Measurements from ENCODE around the gene WBP11. TPM values are rescaled to one million over a fixed set of nuclear protein-coding genes. Genes with fewer than 3 reads are reported as not detected.

Gene WBP11
- total RNA-seq, 1 experiment from 2014 or later = 67.4 TPM

DNA sequence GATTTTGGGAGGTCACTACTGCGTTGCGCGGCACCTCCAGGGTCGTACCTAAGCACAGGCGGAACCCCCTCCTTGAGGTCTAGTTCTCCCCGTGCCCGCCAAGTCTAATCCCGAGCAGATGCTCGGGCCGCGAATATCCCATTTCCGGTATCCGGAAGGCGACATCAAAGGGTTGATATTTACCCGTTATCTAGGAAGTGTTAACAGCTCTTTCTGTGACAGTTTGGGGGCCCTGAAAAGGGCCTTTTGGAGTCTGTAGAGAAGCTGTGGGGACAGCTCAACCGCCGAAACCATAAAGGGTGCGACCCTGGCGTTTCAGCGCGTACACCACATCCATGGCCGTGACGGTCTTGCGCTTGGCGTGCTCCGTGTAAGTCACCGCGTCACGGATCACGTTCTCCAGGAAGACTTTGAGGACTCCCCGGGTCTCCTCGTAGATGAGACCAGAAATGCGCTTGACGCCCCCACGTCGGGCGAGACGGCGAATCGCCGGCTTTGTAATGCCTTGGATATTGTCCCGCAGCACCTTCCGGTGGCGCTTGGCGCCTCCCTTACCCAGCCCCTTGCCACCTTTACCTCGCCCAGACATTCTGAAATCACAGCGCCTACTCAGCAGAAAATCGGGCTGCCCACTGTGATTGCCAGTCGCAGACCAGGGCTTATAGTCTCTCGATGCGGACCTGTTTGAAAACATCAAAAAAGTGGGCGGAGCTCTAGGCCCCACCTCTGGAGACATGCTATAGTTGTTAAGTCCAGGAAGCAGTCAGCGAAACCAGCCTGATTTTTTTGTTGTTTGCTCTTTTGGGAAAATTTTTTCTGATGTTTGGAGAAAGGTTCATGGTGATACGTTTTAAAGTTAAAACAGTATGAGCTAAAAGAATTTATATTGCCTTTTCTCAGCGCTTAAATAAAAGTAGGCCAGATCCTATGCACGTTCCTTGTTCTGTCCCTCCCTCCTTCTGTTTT lies 32.5 kb downstream of the WBP11 start (continued):
- TF ChIP-seq, protein P1, sequence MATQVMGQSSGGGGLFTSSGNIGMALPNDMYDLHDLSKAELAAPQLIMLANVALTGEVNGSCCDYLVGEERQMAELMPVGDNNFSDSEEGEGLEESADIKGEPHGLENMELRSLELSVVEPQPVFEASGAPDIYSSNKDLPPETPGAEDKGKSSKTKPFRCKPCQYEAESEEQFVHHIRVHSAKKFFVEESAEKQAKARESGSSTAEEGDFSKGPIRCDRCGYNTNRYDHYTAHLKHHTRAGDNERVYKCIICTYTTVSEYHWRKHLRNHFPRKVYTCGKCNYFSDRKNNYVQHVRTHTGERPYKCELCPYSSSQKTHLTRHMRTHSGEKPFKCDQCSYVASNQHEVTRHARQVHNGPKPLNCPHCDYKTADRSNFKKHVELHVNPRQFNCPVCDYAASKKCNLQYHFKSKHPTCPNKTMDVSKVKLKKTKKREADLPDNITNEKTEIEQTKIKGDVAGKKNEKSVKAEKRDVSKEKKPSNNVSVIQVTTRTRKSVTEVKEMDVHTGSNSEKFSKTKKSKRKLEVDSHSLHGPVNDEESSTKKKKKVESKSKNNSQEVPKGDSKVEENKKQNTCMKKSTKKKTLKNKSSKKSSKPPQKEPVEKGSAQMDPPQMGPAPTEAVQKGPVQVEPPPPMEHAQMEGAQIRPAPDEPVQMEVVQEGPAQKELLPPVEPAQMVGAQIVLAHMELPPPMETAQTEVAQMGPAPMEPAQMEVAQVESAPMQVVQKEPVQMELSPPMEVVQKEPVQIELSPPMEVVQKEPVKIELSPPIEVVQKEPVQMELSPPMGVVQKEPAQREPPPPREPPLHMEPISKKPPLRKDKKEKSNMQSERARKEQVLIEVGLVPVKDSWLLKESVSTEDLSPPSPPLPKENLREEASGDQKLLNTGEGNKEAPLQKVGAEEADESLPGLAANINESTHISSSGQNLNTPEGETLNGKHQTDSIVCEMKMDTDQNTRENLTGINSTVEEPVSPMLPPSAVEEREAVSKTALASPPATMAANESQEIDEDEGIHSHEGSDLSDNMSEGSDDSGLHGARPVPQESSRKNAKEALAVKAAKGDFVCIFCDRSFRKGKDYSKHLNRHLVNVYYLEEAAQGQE (IDR thresholded peaks at IDR 0.05; ENCODE audit: low read depth) = no peak
- TF ChIP-seq EZH2phosphoT487 (IDR thresholded peaks at IDR 0.05; ENCODE audit: borderline replicate concordance) (no peak), SP1 (IDR thresholded peaks at IDR 0.05; ENCODE audit: low read depth) (peak; percentile 85), EZH2 (IDR thresholded peaks at IDR 0.05) (no peak), POLR2A (IDR thresholded peaks at IDR 0.05; ENCODE audit: borderline replicate concordance, extremely low read depth, insufficient read depth, insufficient read length) (peak; percentile 96)
- TF ChIP-seq, protein P2, sequence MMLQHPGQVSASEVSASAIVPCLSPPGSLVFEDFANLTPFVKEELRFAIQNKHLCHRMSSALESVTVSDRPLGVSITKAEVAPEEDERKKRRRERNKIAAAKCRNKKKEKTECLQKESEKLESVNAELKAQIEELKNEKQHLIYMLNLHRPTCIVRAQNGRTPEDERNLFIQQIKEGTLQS (IDR thresholded peaks at IDR 0.05) = no peak; the same call in 1 of the 2 replicates

DNA sequence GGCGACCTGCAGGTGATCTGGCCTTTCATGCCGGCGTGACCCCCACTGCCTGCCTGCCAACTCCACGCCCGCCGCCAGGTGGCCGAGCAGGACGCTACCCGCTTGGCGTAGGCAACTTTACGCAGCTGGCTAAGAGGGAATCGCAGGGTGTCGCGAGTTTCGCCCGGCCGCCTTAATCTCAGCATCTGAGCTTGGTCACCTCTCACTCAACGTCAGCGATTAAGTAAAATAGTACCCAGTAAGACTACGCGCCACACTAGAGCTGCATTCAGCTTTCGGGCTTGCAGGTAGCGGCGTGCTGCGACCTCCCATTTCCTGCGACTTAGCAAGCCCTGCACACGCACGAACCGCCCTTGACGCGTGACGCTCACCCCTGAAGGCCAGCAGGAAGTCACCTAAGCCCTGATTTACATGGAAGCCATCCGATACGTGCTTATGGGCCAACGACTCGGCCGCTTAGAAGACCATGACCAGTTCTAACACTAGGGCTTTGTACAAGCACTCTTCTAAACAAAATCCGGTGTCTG lies 33.2 kb downstream of the WBP11 start:
- ATAC-seq = peak; percentile 59
- Histone ChIP-seq H3K36me3 (ENCODE audit: control insufficient read depth in 1 of 2, insufficient read depth in 2 of 2, low read length in 2 of 2) (no peaks in the 10 kb centered on the region), H3K9ac (ENCODE audit: low read length) (peak overlapping the region; percentile 78), H4K20me1 (ENCODE audit: insufficient read depth) (no peaks in the 10 kb centered on the region), H3K4me3 (replicated peaks in 1 of 2; ENCODE audit: low read depth in 1 of 2, low read length in 2 of 2) (peak overlapping the region; percentile 71 to 72), H3K4me2 (ENCODE audit: low read length) (peak overlapping the region; percentile 80), H3K4me1 (ENCODE audit: control insufficient read depth in 1 of 2, insufficient read depth in 2 of 2, low read length in 2 of 2) (peaks cover 0 to 19% of the 10 kb centered on the region in 2 experiments; a peak in 3 of 4 replicates), H3K27me3 (ENCODE audit: insufficient read depth, low read length) (no peaks in the 10 kb centered on the region), H2AFZ (ENCODE audit: low read depth, low read length, poor library complexity, severe bottlenecking) (no peak overlapping the region), H3K27ac (ENCODE audit: low read depth, low read length) (peak overlapping the region; percentile 82), H3K79me2 (ENCODE audit: insufficient read depth, low read length) (no peaks in the 10 kb centered on the region), H3K9me3 (ENCODE audit: control insufficient read depth in 1 of 2, insufficient read depth in 1 of 2, low read depth in 1 of 2, low read length in 2 of 2) (no peaks in the 10 kb centered on the region), H3K9me2 (ENCODE audit: insufficient read depth) (no peaks in the 10 kb centered on the region)
- ChIA-PET POLR2A (interaction anchor here (1.4 to 1.7 kb wide), 2 partner anchors 33 to 41 kb away, joined by 5 to 11 read pairs; partner anchors contain the start of genes C12orf60 and WBP11), RAD21 (ENCODE audit: low non-redundant PET in 1 of 2, low total read pairs in 2 of 2, uncharacterized antibody in 2 of 2, unreplicated experiment in 2 of 2) (no interaction called here), CTCF (no interaction called here)
- no TSS peak for BruUV-seq (replicated peaks)
- intact Hi-C loops (cut with micrococcal nuclease) = loop anchor here (5.0 kb wide), 1 partner anchor 138 kb away; no protein-coding TSS in a partner anchor
- peak; percentile 56 for DNase-seq (ENCODE audit: low read depth, low spot score)
- TF ChIP-seq, protein P2 (IDR thresholded peaks at IDR 0.05) = no peak
- TF ChIP-seq EGR1 (IDR thresholded peaks at IDR 0.05; ENCODE audit: low read depth) (no peak), EZH2phosphoT487 (IDR thresholded peaks at IDR 0.05; ENCODE audit: borderline replicate concordance) (no peak), YY1 (IDR thresholded peaks at IDR 0.05; ENCODE audit: extremely low read depth, insufficient replicate concordance, low read depth, low read length) (peak; percentile 10), FOSL1 (IDR thresholded peaks at IDR 0.05; ENCODE audit: low read depth) (no peak), SRF (IDR thresholded peaks at IDR 0.05; ENCODE audit: low read depth) (no peak), JUND (IDR thresholded peaks at IDR 0.05) (no peak), POLR2A (IDR thresholded peaks at IDR 0.05; ENCODE audit: borderline replicate concordance, extremely low read depth, insufficient read depth, insufficient read length) (peak; percentile 19), ZFX (IDR thresholded peaks at IDR 0.05) (no peak; the same call in 1 of the 2 replicates), ELF1 (IDR thresholded peaks at IDR 0.05; ENCODE audit: borderline replicate concordance, low read depth) (no peak), TCF7L2 (IDR thresholded peaks at IDR 0.05; ENCODE audit: borderline replicate concordance, extremely low read depth, insufficient read depth, insufficient read length) (no peak), CBX3 (IDR thresholded peaks at IDR 0.05; ENCODE audit: low read depth) (peak; percentile 90)
- TF ChIP-seq, protein P3, sequence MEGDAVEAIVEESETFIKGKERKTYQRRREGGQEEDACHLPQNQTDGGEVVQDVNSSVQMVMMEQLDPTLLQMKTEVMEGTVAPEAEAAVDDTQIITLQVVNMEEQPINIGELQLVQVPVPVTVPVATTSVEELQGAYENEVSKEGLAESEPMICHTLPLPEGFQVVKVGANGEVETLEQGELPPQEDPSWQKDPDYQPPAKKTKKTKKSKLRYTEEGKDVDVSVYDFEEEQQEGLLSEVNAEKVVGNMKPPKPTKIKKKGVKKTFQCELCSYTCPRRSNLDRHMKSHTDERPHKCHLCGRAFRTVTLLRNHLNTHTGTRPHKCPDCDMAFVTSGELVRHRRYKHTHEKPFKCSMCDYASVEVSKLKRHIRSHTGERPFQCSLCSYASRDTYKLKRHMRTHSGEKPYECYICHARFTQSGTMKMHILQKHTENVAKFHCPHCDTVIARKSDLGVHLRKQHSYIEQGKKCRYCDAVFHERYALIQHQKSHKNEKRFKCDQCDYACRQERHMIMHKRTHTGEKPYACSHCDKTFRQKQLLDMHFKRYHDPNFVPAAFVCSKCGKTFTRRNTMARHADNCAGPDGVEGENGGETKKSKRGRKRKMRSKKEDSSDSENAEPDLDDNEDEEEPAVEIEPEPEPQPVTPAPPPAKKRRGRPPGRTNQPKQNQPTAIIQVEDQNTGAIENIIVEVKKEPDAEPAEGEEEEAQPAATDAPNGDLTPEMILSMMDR (IDR thresholded peaks at IDR 0.05 in 2 of 3, conservative IDR thresholded peaks at IDR 0.05 in 1 of 3; ENCODE audit: borderline replicate concordance in 1 of 3, insufficient read depth in 1 of 3, low read depth in 2 of 3, low read length in 2 of 3) = peak; percentile 14 to 59 (median 51); a peak in 4 of 6 replicates
